KOPT-K1 (cell line): ENCODE data around the gene IDI2.
"Not testable (repeated sequence)": the region's sequence is repeated elsewhere in the genome, so short reads cannot be mapped to it uniquely, and the experiment has no call there.

ENCODE experiments used
- H3K27ac ChIP-seq: fragments of 200-600 bp; sonication (generic); 2 replicates; pipeline ENCODE4 v1.5.1; 2016; ENCODE audit warnings: antibody characterized with exemption, mild to moderate bottlenecking, low read depth, low read length; ENCODE audit not compliant: poor library complexity, severe bottlenecking
- H3K36me3 ChIP-seq: fragments of 200-600 bp; sonication (generic); 2 replicates; pipeline ENCODE4 v1.5.1; 2017; ENCODE audit warnings: antibody characterized with exemption, mild to moderate bottlenecking, low read length, moderate library complexity; ENCODE audit not compliant: insufficient read depth
- H3K9me3 ChIP-seq: fragments of 200-600 bp; sonication (generic); 2 replicates; pipeline ENCODE4 v1.5.1; 2017; ENCODE audit warnings: antibody characterized with exemption, low read length, mild to moderate bottlenecking; ENCODE audit not compliant: insufficient read depth, poor library complexity, severe bottlenecking

Gene IDI2

DNA sequence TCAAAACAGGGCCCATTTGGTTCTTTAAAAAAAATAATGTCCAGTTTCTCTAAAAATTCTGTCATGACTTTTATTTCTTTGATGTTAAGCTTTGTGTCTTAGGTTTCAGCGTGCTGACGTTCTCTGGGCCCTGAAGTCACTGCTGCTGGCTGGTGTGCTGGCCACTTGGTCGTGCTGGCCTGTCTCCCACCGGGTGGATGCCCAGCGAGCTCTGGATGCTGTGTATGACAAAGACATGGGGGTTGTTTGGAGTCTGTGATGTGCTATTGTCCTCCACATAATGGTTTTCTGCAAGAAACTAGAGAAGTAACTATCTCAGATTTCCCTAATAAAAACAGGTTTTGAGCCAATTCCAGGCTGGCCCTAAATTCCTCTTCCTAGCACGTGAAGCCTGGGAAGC lies 9.5 kb upstream of the IDI2 start:
- Histone ChIP-seq H3K9me3 (no peaks in the 10 kb centered on the region), H3K27ac (no peak overlapping the region), H3K36me3 (peaks cover 38% of the 10 kb centered on the region)

DNA sequence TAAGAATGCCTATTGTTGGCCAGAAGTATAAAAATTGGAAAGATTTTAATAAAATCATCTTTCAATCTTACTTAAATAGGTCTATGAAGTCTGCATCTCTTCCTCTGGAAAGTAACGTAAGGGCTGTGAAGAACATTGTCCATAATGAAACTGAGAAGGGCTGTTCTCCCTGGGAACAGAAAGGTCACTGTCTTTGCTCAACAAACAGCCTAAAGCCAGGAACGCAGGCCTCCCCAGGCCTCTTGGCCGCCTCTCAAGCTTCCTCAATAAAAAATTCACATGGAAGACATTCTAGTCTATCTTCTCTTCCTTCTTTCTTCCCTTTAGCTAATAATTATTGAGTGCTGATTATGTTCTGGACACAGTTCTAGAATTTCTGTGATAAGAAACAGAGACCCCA lies 9.1 kb upstream of the IDI2 start:
- Histone ChIP-seq H3K9me3 (no peaks in the 10 kb centered on the region), H3K27ac (no peak overlapping the region), H3K36me3 (peaks cover 34% of the 10 kb centered on the region)

DNA sequence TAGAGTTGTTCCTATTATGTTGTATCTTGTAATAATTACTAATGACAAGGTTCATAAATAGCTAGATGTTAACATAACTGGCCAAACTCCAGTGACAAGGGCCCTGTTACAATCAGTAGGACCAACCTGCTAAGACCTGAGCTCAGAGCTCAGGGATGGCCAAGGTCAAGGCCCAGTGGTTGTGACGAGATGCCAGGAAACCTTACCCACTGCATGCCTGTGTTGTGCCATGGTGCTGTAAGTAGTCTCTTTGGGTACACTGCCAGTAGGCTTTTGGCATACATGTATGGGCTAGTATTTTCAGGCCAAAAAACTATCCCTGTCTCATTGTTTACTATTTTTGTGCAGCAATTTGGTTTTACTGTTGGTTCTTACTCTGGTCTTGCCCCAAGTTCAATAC lies 7.9 kb upstream of the IDI2 start:
- H3K27ac ChIP-seq, result no peak overlapping the region
- H3K9me3 ChIP-seq, result no peaks in the 10 kb centered on the region
- H3K36me3 ChIP-seq, result peaks cover 24% of the 10 kb centered on the region

DNA sequence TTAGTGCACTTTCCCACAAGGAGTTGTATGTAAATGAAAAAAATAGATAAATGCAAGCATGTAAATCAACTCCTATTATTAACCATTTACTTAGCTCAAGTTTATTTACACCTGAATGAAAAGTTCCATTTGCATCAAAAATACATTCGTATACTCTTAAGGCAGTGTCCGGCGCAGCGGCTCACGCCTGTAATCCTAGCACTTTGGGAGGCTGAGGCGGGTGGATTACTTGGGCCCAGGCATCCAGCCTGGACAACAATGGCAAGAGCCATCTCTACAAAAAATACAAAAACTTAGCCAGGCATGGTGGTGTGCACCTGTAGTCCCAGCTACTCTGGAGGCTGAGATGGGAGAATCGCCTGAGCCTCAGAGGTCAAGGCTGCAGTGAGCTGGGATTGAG lies 4.2 kb upstream of the IDI2 start:
- Histone ChIP-seq H3K36me3 (no peaks in the 10 kb centered on the region), H3K9me3 (no peaks in the 10 kb centered on the region), H3K27ac (no peak overlapping the region)

DNA sequence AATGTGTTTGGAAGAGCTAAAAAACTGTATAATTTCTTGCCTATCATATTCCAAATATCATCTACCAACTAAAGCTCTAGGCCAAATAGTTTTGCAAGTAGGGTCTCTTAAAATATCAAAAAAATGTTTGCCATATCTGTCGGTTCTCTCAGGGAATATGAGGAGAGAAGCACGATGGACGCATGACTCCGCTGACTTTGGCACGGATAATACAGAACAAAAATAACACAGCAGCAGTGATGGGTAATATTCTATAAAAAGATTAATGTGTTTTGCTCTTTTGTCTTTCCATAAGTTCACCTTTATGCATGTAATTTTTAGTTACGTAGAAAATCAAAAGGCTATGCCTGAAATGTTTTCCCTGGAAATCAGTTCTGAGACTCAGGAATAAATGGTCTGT lies 919 bp upstream of the IDI2 start:
- Histone ChIP-seq H3K27ac (no peak overlapping the region), H3K9me3 (no peaks in the 10 kb centered on the region), H3K36me3 (peaks cover 5% of the 10 kb centered on the region; the same call in 1 of the 2 replicates)

DNA sequence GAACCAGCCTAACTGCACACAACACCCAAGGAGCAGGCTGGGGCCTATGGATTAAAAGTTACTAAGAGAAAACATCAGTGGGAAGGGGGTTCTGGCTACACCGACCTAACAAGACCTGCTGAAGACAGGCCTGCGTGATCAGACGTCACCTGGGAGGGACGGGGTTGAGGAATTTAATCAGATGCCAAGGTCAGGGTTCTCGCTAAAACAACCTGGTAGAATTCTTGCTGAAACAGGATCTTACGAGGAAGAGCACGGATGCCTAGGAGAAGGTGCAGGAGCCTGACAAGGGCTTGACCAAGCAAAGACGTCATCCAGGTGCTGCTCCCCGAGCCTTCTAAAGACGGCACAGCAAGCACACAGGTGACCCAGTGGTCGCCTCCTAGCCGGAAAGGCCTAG lies 1.6 kb downstream of the IDI2 start:
- peaks cover 24% of the 10 kb centered on the region for H3K36me3 ChIP-seq
- H3K9me3 ChIP-seq, result no peaks in the 10 kb centered on the region
- H3K27ac ChIP-seq, result no peak overlapping the region

DNA sequence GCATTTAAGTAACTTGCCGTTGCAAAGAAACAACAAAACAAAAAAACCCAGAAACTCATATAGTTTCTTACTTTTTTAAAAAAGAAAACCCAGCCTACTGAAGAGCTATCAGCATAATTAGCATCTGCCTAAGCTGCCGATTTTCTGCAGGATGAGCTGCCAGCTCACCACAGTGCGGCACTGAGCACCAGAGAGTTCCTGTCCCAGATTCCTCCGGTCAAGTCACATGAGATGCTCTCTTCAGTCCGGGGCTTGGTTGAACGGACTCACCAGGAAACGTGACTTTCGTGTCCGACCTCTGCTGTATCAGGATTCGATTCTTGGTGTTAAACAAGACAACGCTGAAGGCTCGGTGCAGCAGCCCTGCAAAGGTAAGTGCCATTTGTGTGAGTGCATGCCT lies 3.2 kb downstream of the IDI2 start:
- H3K27ac ChIP-seq, result no peak overlapping the region
- no peaks in the 10 kb centered on the region for H3K9me3 ChIP-seq
- H3K36me3 ChIP-seq, result peaks cover 39% of the 10 kb centered on the region

DNA sequence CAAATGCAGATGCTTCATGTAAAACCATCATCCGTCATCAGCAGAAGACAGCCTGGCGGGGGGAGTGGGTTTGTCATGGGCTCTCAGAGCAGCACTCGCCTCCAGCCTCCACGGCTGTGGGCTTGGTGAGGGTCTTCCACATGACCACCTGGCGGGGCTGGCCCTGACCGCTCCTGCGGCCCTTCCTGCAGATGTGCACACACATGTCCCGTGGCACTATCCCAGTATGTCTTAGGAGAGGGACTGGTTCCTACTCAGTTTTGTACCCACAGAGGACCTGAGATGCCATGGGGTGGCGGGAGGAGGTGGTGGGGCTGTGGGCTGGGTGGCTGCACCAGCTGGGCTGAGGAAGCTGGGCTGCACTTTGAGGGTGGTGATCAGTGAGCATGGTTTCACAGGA lies 4.7 kb downstream of the IDI2 start:
- Histone ChIP-seq H3K36me3 (peaks cover 54% of the 10 kb centered on the region), H3K9me3 (no peaks in the 10 kb centered on the region), H3K27ac (no peak overlapping the region)

DNA sequence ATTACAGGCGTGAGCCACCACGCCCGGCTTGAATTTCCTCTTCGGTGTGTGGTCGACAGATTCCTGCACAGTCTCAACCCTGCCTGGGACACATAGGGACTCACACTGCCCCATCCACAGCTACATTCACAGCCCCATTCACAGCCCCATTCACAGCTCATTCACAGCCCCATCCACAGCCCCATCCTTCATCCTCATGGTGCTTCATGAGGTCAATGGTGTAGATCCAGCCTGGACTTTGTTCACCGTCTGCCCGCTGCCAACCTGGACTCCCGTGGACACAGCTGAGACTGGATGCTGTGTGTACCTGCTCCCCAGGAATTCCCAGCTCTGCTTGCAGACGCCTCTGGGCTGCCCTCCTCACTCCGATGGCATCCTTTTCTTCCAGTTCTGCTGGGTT lies 5.2 kb downstream of the IDI2 start:
- Histone ChIP-seq H3K9me3 (no peaks in the 10 kb centered on the region), H3K36me3 (peaks cover 59% of the 10 kb centered on the region), H3K27ac (no peak overlapping the region)

DNA sequence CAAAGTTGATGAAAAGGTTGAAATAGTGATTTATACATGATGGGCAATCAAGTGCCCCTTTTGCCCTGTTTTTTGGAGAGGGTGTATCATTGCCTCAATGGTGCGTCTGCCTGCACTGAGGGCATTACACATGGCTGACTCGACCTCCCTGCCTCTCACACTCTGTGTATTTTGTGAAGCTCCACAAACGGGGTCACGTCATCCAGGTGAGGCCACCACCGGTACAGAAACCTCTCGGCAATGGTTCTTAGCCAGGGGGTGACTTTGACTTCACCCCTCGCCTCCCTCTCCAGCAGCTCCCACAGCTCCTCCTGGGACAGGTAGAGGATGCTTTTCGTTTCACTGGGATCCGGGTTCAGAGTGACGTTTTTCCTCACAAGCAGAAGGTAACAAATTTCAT lies 6.3 kb downstream of the IDI2 start:
- H3K9me3 ChIP-seq, result no peaks in the 10 kb centered on the region
- H3K27ac ChIP-seq, result no peak overlapping the region
- peaks cover 70% of the 10 kb centered on the region for H3K36me3 ChIP-seq

DNA sequence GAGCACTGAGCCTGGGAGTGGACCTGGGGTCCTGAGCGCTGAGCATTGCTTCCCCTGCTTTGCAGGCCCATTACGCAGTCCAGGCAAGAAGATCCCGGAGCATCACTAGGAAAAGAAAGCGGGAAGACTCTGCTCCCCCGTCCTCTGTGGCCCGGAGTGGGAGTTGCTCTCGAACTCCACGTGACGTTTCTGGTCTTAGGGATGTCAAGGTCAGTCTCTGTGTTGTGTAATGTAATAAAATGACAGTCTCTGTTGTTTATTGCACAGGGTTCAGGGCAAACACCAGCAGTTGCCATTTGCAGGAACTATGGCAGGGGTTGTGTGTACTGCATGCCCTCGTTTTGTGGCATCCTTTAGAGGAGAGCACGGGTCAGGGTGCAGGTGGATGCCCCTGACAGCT lies 10.0 kb downstream of the IDI2 start:
- Histone ChIP-seq H3K36me3 (peaks cover 98% of the 10 kb centered on the region), H3K27ac (no peak overlapping the region)

DNA sequence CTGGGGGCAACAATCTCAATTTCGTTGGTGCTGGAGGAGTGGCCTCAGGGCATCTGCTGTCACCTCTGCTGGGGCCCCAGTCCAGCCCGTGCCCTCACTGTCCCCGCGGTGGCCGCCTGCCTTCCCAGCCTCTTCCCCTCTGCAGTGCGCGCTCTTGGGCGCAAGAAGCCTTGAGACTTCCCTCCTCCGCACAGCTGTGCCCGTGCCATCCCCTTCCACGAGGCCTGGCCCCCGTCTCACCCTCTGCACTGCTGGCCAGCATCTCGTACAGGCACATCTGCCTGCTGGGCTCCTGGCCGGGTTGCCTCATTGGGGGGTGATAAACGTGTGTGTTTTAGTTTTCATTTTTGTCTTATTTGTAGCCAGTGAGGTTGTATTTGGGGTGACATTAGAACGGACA lies 14.0 kb downstream of the IDI2 start:
- no peaks in the 10 kb centered on the region for H3K9me3 ChIP-seq
- H3K27ac ChIP-seq, result no peak overlapping the region
- H3K36me3 ChIP-seq, result peaks cover 100% of the 10 kb centered on the region

More for the DNA sequence above, 10.0 kb downstream of the IDI2 start:
- no peaks in the 10 kb centered on the region for H3K9me3 ChIP-seq

DNA sequence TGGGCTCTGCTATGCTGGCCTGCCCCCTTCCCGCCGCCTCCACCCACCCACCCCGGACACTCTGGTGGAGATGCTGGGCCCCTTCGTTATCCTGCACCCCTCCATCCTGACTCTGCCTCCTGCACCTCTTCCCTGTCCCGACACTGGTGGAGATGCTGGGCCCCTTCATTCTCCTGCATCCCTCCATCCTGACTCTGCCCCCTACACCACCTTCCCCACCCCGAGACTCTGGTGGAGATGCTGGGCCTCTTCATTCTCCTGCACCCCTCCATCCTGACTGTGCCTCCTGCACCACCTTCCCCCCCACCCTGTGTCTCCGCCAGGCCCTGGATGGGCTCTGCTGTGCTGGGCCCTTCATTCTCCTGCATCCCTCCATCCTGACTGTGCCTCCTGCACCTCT lies 15.0 kb downstream of the IDI2 start:
- H3K36me3 ChIP-seq, result peaks cover 100% of the 10 kb centered on the region
- no peak overlapping the region for H3K27ac ChIP-seq
- H3K9me3 ChIP-seq, result no peaks in the 10 kb centered on the region

DNA sequence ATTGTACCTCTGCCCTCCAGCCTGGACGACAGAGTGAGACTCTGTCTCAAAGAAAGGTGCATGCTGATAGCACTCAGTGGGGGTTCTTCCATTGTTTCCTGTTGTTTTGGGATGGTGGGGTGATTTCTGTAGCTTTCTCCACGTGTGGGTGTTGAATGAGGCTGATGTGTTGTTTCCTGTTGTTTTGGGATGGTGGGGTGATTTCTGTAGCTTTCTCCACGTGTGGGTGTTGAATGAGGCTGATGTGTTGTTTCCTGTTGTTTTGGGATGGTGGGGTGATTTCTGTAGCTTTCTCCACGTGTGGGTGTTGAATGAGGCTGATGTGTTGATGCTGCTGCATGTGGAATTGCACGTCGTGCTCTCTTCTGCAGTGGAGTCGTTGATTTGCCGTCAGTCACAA lies 15.7 kb downstream of the IDI2 start:
- not testable (repeated sequence) for H3K27ac ChIP-seq, H3K9me3 ChIP-seq
- peaks cover 100% of the 10 kb centered on the region for H3K36me3 ChIP-seq

DNA sequence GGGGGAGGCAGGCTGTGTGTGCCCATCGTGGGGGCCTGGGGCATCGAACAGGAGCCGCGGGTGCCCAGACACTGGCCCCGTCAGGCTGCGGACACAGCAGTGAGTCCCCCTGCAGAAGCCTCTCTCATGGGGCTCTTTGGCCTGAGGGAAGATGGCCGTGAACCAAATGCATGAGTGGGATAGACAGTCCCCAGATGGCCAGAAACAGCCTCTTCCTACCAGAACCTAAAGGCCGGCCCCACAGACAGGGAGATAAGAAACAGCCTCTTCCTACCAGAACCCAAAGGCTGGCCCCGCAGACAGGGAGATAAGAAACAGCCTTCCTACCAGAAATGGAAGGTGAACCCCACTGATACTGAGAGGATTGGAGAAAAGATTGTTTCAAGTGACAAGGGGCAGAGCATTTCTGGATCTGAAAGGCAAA lies 16.6 kb downstream of the IDI2 start:
- no peak overlapping the region for H3K27ac ChIP-seq
- peaks cover 100% of the 10 kb centered on the region for H3K36me3 ChIP-seq
- H3K9me3 ChIP-seq, result no peaks in the 10 kb centered on the region

DNA sequence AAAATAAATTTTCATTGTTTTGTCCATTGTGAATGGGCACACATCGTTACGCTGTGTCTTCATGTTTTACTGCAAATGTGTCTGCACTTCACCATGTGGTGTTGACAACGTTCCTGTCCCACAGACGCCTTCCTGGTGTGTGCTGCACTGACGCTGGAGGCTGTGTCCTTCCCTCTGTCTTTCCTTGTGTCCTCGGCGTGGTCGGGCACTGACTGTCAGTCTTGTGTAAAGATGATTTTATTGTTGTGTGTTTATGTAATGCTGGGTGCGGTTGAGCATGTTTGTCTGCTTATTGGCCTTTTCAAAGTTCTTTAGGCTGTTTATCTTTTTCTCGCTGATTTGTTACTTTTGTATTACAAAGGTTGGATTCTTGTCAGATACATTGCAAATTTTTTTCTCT lies 18.1 kb downstream of the IDI2 start:
- Histone ChIP-seq H3K27ac (no peak overlapping the region), H3K36me3 (peaks cover 100% of the 10 kb centered on the region), H3K9me3 (peaks cover 2% of the 10 kb centered on the region)

DNA sequence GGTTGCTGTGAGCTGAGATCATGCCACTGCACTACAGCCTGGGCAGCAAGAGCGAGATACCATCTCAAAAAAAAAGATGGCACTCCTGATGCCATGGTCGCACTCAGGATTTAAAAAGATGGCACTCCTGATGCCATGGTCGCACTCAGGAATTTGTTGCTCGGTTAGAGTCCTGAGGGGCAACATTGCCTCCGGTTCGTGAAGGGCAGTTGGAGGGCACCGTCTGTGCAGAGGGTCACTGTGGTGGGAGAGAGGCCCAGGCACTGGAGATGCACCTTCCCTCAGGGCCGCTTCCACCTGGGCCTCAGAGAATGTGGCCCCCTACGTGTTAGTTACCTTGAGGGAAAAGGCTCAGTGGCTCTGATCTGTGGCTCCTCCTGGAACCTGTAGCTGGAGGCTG lies 19.1 kb downstream of the IDI2 start:
- H3K27ac ChIP-seq, result no peak overlapping the region
- H3K36me3 ChIP-seq, result peaks cover 100% of the 10 kb centered on the region
- H3K9me3 ChIP-seq, result peaks cover 7% of the 10 kb centered on the region
